GM12878 (cell line): Measurements from ENCODE around the gene RALBP1. TPM values are rescaled to one million over a fixed set of nuclear protein-coding genes. Genes with fewer than 3 reads are reported as not detected.

Source experiments
- ATAC-seq: fragments of 200-7000 bp; cut with Tn5 transposase; 3 replicates; pipeline ENCODE4 v1.9.1; 2020; ENCODE audit warnings: mild to moderate bottlenecking, moderate library complexity
- BruUV-seq: library from RNA; stranded (reverse); fragments of 400-500 nt; replicated peaks from 2 replicates; lab custom pipeline; 2021; lab: Mats Ljungman, UMichigan
- CTCF ChIA-PET: fragments of 300-600 bp; sonication (Branson Sonifier 250); formaldehyde crosslinking; extraction: SDS; loops from one replicate; lab custom pipeline; 2021; ENCODE audit warnings: inconsistent platforms; lab: Yijun Ruan, JAX
- POLR2A ChIA-PET: fragments of 350-600 bp; formaldehyde crosslinking; extraction: SDS; loops from one replicate; lab custom pipeline; 2021; ENCODE audit warnings: inconsistent platforms; lab: Charles Lee
- RAD21 ChIA-PET: fragments of 300-600 bp; sonication (Branson Sonifier 250); formaldehyde crosslinking; loops from one replicate; lab custom pipeline; 2023; ENCODE audit warnings: antibody characterized with exemption; ENCODE audit not compliant: unreplicated experiment; lab: Charles Lee
- SMC1A ChIA-PET: fragments of 300-600 bp; sonication (Branson Sonifier 250); formaldehyde crosslinking; loops from one replicate; lab custom pipeline; 2023; ENCODE audit not compliant: unreplicated experiment, uncharacterized antibody; lab: Charles Lee
- DNase-seq: peaks from one replicate; pipeline ENCODE4 v3.0.0-alpha.2; 2011; ENCODE audit warnings: low read depth, low spot score
- FAIRE-seq: peaks from 3 replicates; lab custom pipeline; 2011; peaks lifted over from hg19 to GRCh38; lab: Jason Lieb, UNC
- H2AFZ ChIP-seq: 2 replicates; pipeline ENCODE4 v1.6.0; 2011; ENCODE audit warnings: low read depth, low read length, control low read depth; ENCODE audit not compliant: control insufficient read depth
- H3K27ac ChIP-seq: 2 replicates; pipeline ENCODE4 v1.5.1; 2011; ENCODE audit warnings: control low read depth; ENCODE audit not compliant: control insufficient read depth, insufficient read depth
- H3K27me3 ChIP-seq, 2 experiments: replicated peaks in 1 of 2; 2 replicates each; pipeline versions ENCODE4 v1.6.0 to v1.6.1; 2011; ENCODE audit warnings: low read length in 1 of 2; ENCODE audit not compliant: control insufficient read depth in 2 of 2, insufficient read depth in 2 of 2
- H3K36me3 ChIP-seq, 2 experiments: 2 replicates each; pipeline ENCODE4 v1.5.1; 2011; ENCODE audit warnings: low read length in 1 of 2; ENCODE audit not compliant: control insufficient read depth in 2 of 2, insufficient read depth in 2 of 2
- H3K4me1 ChIP-seq: 2 replicates; pipeline ENCODE4 v1.6.1; 2011; ENCODE audit warnings: mild to moderate bottlenecking, low read length, moderate library complexity, mixed read lengths; ENCODE audit not compliant: control insufficient read depth, insufficient read depth
- H3K4me2 ChIP-seq: 2 replicates; pipeline ENCODE4 v1.6.0; 2011; ENCODE audit warnings: control low read depth; ENCODE audit not compliant: control insufficient read depth, insufficient read depth
- H3K4me3 ChIP-seq: fragments of 200-600 bp; sonication (generic); 2 replicates; pipeline ENCODE4 v1.5.1; 2016
- H3K79me2 ChIP-seq: 2 replicates; pipeline ENCODE4 v1.6.0; 2011; ENCODE audit warnings: low read length; ENCODE audit not compliant: control insufficient read depth, insufficient read depth
- H3K9ac ChIP-seq: 2 replicates; pipeline ENCODE4 v1.8.0; 2011; ENCODE audit warnings: low read length, control low read depth, mixed read lengths; ENCODE audit not compliant: control insufficient read depth, insufficient read depth
- H3K9me3 ChIP-seq: replicated peaks from 3 replicates; pipeline ENCODE4 v1.5.1; 2011; ENCODE audit warnings: mild to moderate bottlenecking, low read length; ENCODE audit not compliant: control insufficient read depth, insufficient read depth
- H4K20me1 ChIP-seq: 2 replicates; pipeline ENCODE4 v1.6.0; 2011; ENCODE audit not compliant: control insufficient read depth, insufficient read depth
- CBX5 ChIP-seq: sonication (generic); IDR thresholded peaks from 2 replicates; pipeline ENCODE4 v1.6.1; 2016; ENCODE audit warnings: low read depth, moderate library complexity, mild to moderate bottlenecking, inconsistent platforms
- CHD2 ChIP-seq: IDR thresholded peaks from 2 replicates; pipeline ENCODE4 v1.6.1; 2011; ENCODE audit warnings: low read depth, low read length, improper control_type of control experiment, borderline replicate concordance
- IRF3 ChIP-seq: fragments of 450-650 bp; IDR thresholded peaks from 2 replicates; pipeline ENCODE4 v1.6.1; 2014; ENCODE audit warnings: mild to moderate bottlenecking
- JUNB ChIP-seq: IDR thresholded peaks from 2 replicates; pipeline ENCODE4 v1.6.1; 2016; ENCODE audit warnings: antibody characterized with exemption, mild to moderate bottlenecking
- KDM1A ChIP-seq: fragments of 200-600 bp; sonication (generic); IDR thresholded peaks from 2 replicates; pipeline ENCODE4 v1.6.1; 2016; ENCODE audit warnings: borderline replicate concordance
- MTA3 ChIP-seq: IDR thresholded peaks from 2 replicates; pipeline ENCODE4 v1.6.1; 2012; ENCODE audit warnings: low read length, inconsistent platforms, borderline replicate concordance
- NKRF ChIP-seq: fragments of 450-650 bp; conservative IDR thresholded peaks from 2 replicates; pipeline ENCODE4 v1.6.1; 2017; ENCODE audit warnings: mild to moderate bottlenecking, moderate library complexity
- NR2C2 ChIP-seq: IDR thresholded peaks from 2 replicates; pipeline ENCODE4 v1.6.1; 2011; ENCODE audit warnings: borderline replicate concordance, low read depth; ENCODE audit not compliant: control insufficient read depth, insufficient read length
- POLR2AphosphoS2 ChIP-seq: IDR thresholded peaks from 2 replicates; pipeline ENCODE4 v1.6.1; 2011; ENCODE audit warnings: low read depth, mild to moderate bottlenecking, low read length, improper control_type of control experiment, moderate library complexity
- POU2F2 ChIP-seq: IDR thresholded peaks from 3 replicates; pipeline ENCODE4 v1.6.1; 2011; ENCODE audit warnings: low read depth, mild to moderate bottlenecking, low read length, borderline replicate concordance
- RELA ChIP-seq: fragments of 450-650 bp; IDR thresholded peaks from 2 replicates; pipeline ENCODE4 v1.8.0; 2014; ENCODE audit warnings: borderline replicate concordance; ENCODE audit not compliant: partially characterized antibody
- RFX5 ChIP-seq: IDR thresholded peaks from 2 replicates; pipeline ENCODE4 v1.6.1; 2011; ENCODE audit warnings: low read depth, low read length, improper control_type of control experiment
- SUZ12 ChIP-seq: fragments of 200-600 bp; sonication (generic); IDR thresholded peaks from one replicate; pipeline ENCODE4 v1.6.1; 2018; ENCODE audit warnings: antibody characterized with exemption, mild to moderate bottlenecking; ENCODE audit not compliant: unreplicated experiment
- TAF1 ChIP-seq: IDR thresholded peaks from 2 replicates; pipeline ENCODE4 v1.6.1; 2011; ENCODE audit warnings: mild to moderate bottlenecking, low read depth, low read length, borderline replicate concordance
- ZZZ3 ChIP-seq: IDR thresholded peaks from 2 replicates; pipeline ENCODE4 v1.6.1; 2011; ENCODE audit warnings: low read depth; ENCODE audit not compliant: control insufficient read depth, insufficient read length
- WGBS: methylation state at CpG from one replicate; pipeline ENCODE4 v1.1.6; 2016; ENCODE audit warnings: low lambda C conversion rate; ENCODE audit not compliant: insufficient replicate concordance, insufficient coverage; ENCODE audit errors: missing lambda C conversion rate; 5-methylcytosine and 5-hydroxymethylcytosine counted together
- in situ Hi-C: fragments of 300-500 bp; cut with MboI; formaldehyde crosslinking; loops from 9 replicates; pipeline ENCODE4 v1.14.3; 2018; ENCODE audit warnings: mixed read lengths
- intact Hi-C: fragments of 100-400 bp; cut with micrococcal nuclease; formaldehyde crosslinking; loops from one replicate; pipeline ENCODE4 v1.14.2; 2022; ENCODE audit not compliant: unreplicated experiment
- polyA plus RNA-seq, 11 experiments: library from polyadenylated mRNA; depleted of rRNA in 4 of 11; unstranded in 6 of 11; stranded (reverse) in 5 of 11; fragments of >200 nt; fragmentation: Nextera tagmentation in 4 of 11; fragmentation: Illumina TruSeq in 1 of 11; extraction: Ambion mirVana in 4 of 11; extraction: Trizol in 1 of 11; gene quantifications; 1 replicate in 1 of 11; 2 replicates in 10 of 11; pipeline versions ENCODE4 v1.2.1 to v1.2.3, GENCODE V29; 2011 to 2016; ENCODE audit warnings: inconsistent platforms in 2 of 11, missing spikeins in 2 of 11, low read depth in 1 of 11
- total RNA-seq, 4 experiments: library from RNA; depleted of rRNA in 3 of 4; stranded (reverse); fragments of >200 nt in 3 of 4; fragmentation: Illumina TruSeq in 1 of 4; extraction: Trizol in 1 of 4; gene quantifications; 2 replicates each; pipeline versions ENCODE4 v1.2.1 to v1.2.3, GENCODE V29; 2013 to 2021
- TF ChIP-seq, protein P1 (sequence below): fragments of 450-650 bp; IDR thresholded peaks from 2 replicates; pipeline ENCODE4 v1.6.1; 2016; ENCODE audit warnings: mild to moderate bottlenecking
- TF ChIP-seq, protein P2 (sequence below): IDR thresholded peaks from 2 replicates; pipeline ENCODE4 v1.6.1; 2012; ENCODE audit warnings: low read length, inconsistent platforms

RALBP1 gene
- total and polyA plus RNA-seq, 10 of the 15 experiments (the other 5 are each of a cell fraction or from before 2014, with no cell fraction given): 11.2 to 46.9 (median 41.8) TPM

DNA sequence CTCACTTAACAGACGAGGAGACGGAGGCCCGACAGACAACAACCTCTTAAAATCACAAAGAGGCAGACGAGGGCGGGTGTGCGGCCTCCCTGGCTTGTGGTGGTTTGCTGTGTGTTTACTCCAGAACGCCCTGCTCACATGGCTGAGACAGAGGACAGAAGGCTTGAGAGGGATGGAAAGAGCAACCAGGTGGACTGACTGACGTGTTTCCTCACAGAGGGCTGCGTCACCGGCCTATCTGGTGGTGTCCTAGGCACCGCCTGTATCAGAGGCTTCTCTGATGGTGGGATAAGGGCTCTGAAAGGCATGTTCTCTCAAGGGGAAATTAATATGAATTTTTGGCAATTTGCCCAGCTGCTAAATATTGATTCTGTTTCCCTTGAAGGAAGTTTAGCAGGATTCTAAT lies 47.0 kb upstream of the RALBP1 start:
- no peak overlapping the region for H3K4me2 ChIP-seq
- H3K9me3 ChIP-seq: peaks cover 2% of the 10 kb centered on the region; the same call in 1 of the 3 replicates
- H4K20me1 ChIP-seq: no peaks in the 10 kb centered on the region
- in situ Hi-C loops (no loop called here), intact Hi-C loops (no loop called here)
- ChIA-PET SMC1A (no interaction called here), CTCF (interaction anchor here (0.7 kb wide), 1 partner anchor 61 kb away, joined by 3 read pairs; no protein-coding TSS in a partner anchor), RAD21 (no interaction called here), POLR2A (no interaction called here)
- H3K27me3 ChIP-seq: no peaks in the 10 kb centered on the region
- no peak overlapping the region for H3K9ac ChIP-seq
- no peaks in the 10 kb centered on the region for H3K36me3 ChIP-seq
- no peak overlapping the region for H3K27ac ChIP-seq
- ATAC-seq (no peak), DNase-seq (no peak), FAIRE-seq (no peak)
- WGBS: 67% methylated on average over 11 of the region's 11 CpGs
- peaks cover 3% of the 10 kb centered on the region; the same call in 1 of the 2 replicates for H3K4me1 ChIP-seq
- no peak overlapping the region for H2AFZ ChIP-seq
- no peak overlapping the region for H3K4me3 ChIP-seq
- TF ChIP-seq TAF1 (no peak), KDM1A (no peak), CHD2 (no peak), IRF3 (no peak), MTA3 (no peak), ZZZ3 (no peak), NKRF (no peak), POU2F2 (no peak), SUZ12 (no peak), JUNB (no peak), RELA (no peak), NR2C2 (no peak), CBX5 (no peak), POLR2AphosphoS2 (no peak), RFX5 (no peak)
- TF ChIP-seq, protein P1, sequence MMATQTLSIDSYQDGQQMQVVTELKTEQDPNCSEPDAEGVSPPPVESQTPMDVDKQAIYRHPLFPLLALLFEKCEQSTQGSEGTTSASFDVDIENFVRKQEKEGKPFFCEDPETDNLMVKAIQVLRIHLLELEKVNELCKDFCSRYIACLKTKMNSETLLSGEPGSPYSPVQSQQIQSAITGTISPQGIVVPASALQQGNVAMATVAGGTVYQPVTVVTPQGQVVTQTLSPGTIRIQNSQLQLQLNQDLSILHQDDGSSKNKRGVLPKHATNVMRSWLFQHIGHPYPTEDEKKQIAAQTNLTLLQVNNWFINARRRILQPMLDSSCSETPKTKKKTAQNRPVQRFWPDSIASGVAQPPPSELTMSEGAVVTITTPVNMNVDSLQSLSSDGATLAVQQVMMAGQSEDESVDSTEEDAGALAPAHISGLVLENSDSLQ: no peak
- TF ChIP-seq, protein P2, sequence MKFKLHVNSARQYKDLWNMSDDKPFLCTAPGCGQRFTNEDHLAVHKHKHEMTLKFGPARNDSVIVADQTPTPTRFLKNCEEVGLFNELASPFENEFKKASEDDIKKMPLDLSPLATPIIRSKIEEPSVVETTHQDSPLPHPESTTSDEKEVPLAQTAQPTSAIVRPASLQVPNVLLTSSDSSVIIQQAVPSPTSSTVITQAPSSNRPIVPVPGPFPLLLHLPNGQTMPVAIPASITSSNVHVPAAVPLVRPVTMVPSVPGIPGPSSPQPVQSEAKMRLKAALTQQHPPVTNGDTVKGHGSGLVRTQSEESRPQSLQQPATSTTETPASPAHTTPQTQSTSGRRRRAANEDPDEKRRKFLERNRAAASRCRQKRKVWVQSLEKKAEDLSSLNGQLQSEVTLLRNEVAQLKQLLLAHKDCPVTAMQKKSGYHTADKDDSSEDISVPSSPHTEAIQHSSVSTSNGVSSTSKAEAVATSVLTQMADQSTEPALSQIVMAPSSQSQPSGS: no peak
- no TSS peak for BruUV-seq
- no peaks in the 10 kb centered on the region for H3K79me2 ChIP-seq
